ENCODE results near the gene LNPK. TPM values are rescaled to one million over a fixed set of nuclear protein-coding genes. Genes with fewer than 3 reads are reported as not detected.
"Not testable (repeated sequence)": the region's sequence is repeated elsewhere in the genome, so short reads cannot be mapped to it uniquely, and the experiment has no call there.

Gene LNPK
- polyA plus RNA-seq, 1 donor from 2014 or later: 10.4 TPM

DNA sequence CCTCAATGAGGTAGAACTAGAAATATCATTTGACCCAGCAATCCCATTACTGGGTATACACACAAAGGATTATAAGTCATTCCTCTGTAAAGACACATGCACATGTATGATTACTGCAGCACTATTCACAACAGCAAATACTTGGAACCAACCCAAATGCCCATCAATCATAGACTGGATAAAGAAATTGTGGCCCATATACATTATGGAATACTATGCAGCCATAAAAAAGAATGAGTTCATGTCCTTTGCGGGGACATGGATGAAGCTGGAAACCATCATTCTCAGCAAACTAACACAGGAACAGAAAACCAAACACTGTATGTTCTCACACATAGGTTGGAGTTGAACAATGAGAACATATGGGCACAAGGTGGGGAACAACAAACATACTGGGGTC lies 106.1 kb downstream of the LNPK start:
- H3K4me3 Mint-ChIP-seq, H3K4me1 Mint-ChIP-seq: not testable (repeated sequence)

DNA sequence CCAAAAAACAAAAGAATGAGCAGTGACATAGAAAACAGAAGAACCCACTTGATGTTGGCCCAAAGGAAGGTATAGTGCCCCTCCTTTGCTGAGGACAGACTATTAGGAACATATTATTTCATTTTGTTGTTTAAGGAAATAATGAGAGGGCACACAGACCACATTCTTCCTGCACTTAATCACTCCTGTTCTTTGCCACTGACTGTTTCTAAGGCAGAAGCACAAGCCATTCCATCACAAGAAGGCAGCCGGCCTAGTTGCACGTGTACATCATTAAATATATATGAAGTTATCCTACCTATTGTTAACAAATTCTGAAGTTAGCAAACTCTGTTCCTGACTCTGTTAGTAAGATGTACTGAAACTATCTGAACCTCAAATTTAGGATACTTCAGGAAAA lies 110.0 kb downstream of the LNPK start:
- Mint-ChIP-seq H3K27ac (no peak overlapping the region), H3K4me1 (no peaks in the 10 kb centered on the region), H3K36me3 (no peaks in the 10 kb centered on the region), H3K27me3 (no peaks in the 10 kb centered on the region), H3K9me3 (peaks cover 0 to 2% (median 0%) of the 10 kb centered on the region in 3 donors), H3K4me3 (no peak overlapping the region)

More for the DNA sequence above, 106.1 kb downstream of the LNPK start:
- not testable (repeated sequence) for H3K27me3 Mint-ChIP-seq, H3K9me3 Mint-ChIP-seq, H3K36me3 Mint-ChIP-seq
- peak overlapping the region in 1 of 3 donors; percentile 65 for H3K27ac Mint-ChIP-seq

DNA sequence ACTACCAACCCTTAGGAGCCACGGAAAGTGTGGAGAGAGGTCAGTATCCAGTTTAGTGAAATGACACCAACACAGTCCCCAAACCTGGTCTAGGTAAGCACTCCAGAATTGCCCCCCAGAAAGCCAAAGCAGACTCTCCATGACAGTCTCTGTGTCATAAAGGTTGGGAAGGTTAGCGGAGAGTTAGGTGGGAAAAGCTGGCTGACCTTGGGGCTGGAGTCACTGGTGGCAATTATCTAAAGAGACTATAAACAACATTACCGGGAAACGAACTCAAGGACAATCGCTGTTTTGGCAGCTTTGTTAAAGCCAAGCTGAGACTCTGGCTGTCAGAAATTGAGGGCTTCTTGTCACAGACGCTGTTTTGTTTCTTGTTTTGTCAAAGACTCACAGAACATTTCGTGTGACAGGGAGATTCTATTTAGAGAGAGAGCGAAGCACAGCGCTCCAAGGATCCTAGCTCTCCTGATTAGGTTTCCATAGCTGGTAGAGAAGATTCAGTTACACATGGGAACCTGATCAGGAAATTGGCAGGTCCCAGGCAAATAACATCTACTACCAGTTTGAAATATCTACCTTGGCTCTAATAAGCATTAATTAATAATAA lies 111.3 kb downstream of the LNPK start:
- Mint-ChIP-seq H3K27me3 (no peaks in the 10 kb centered on the region), H3K27ac (no peak overlapping the region)

DNA sequence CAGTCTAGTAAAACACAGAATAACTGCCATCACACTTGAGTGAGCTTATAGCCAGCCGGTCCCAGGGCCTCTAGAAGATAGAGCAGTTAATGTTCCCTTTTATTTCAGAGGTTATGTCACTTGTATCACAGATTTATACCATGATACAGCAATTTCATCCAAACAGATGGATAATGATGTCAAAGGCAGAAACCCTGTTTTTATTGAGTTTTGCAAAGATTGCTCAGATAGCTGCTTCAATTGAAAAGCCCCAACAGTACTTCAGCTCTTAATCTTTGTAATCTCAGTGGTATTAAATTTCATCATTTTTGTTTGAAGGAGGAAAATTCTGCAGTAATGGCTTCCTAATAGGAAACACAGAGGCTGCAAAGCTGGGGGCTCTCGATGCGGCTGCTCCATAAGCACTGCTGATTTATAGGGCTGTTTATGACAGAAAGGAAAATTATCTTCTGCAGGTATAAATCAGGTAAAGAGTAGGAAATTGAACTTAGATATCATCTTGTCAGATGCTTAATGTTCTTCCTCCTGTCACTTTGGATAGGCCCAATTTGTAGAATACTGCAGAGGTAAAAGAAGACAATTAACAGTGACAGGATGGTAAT lies 112.3 kb downstream of the LNPK start:
- no peak overlapping the region for H3K27ac Mint-ChIP-seq
- peaks cover 0 to 2% (median 0%) of the 10 kb centered on the region in 3 donors for H3K9me3 Mint-ChIP-seq
- no peak overlapping the region for H3K4me3 Mint-ChIP-seq
- H3K36me3 Mint-ChIP-seq: no peaks in the 10 kb centered on the region
- H3K27me3 Mint-ChIP-seq: no peaks in the 10 kb centered on the region
- H3K4me1 Mint-ChIP-seq: no peaks in the 10 kb centered on the region

More for the DNA sequence above, 111.3 kb downstream of the LNPK start:
- Mint-ChIP-seq H3K36me3 (no peaks in the 10 kb centered on the region), H3K9me3 (peaks cover 0 to 2% (median 0%) of the 10 kb centered on the region in 3 donors), H3K4me3 (no peak overlapping the region), H3K4me1 (no peaks in the 10 kb centered on the region)

DNA sequence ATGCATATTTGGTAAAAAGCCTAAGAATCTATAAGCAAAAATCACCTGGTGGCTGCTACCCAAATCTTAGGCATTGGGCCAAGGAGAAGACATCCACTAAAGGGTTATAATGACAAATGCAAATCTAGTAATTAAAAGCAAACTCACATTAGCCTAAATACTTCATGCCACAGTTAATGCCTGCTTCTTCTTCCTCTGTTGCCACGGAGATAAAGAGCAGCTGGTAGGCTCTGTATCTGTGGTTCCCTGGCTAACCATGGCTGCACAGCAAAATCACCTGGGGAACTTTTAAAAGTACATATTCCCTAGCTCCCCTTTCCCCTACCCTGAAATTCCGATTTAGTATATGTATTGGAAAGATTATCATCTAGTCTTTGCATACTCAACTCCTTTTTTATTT lies 114.3 kb downstream of the LNPK start:
- Mint-ChIP-seq H3K4me3 (no peak overlapping the region), H3K27me3 (peaks cover 2% of the 10 kb centered on the region), H3K9me3 (peaks cover 0 to 2% (median 0%) of the 10 kb centered on the region in 3 donors), H3K27ac (no peak overlapping the region), H3K4me1 (no peaks in the 10 kb centered on the region), H3K36me3 (no peaks in the 10 kb centered on the region)

DNA sequence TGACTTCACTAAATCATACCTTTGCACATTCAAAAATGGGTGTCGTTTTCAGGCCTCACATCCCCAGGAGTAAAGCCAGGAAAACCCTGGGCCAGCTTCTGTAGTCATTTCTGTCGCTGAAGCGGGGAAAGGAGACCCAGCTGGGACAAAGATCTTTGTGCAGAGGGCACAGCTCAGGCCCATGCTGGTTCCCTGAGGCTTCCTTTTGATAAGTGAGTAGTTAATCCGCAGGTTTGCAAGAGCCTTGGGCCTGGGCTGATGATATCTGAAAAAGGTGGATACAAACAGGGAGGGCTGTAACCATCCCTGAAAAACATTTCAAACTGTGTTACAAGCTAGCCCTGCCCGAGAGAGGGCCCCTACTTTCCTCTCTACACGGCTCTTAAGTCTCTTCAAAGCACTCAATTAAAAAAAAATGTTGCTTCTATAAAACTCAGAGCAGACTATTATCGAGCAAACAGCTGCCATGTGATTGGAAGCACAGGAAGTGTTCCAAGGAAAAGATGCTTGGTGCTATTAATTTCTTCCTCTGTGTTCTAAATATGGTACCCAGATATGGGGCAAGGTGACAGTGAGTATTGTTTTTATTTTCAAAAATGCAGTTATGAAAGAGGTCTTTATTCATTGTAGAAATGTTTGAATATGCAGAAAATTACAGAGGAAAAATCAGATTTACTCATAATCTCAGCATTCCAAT lies 117.2 kb downstream of the LNPK start:
- Mint-ChIP-seq H3K9me3 (no peaks in the 10 kb centered on the region), H3K36me3 (no peaks in the 10 kb centered on the region), H3K27me3 (peaks cover 2% of the 10 kb centered on the region), H3K4me3 (no peak overlapping the region), H3K27ac (no peak overlapping the region), H3K4me1 (no peaks in the 10 kb centered on the region)

DNA sequence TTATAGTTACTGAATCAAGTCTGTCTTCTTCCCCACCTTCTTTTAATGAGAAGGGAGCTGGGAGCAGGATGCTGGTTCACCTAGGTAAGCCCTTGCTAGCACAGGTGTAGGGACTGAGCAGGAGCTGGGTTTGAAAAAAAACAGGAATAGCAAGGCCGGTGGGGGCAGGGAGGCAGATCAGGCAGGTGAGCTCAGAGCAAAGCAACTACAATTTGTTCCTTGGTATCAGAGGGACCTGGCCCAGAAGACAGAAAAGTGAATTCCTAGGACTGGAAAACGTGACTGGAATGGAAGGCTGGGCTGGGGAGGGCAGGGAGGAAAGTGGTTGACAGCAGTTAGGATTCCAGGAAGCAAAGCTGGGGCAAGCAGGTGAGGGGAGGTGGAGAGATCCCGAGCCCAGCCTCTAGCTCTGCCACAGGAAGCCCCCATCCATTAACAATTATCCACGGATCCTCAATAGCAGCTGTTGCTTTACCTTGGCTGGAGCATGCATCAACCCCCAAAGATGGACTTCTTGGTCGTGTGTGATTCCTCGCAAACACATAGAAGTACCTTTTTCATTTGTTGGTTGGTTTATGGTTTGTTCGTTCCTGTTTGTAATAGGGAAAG lies 118.4 kb downstream of the LNPK start:
- Mint-ChIP-seq H3K4me3 (no peak overlapping the region), H3K4me1 (no peaks in the 10 kb centered on the region), H3K36me3 (no peaks in the 10 kb centered on the region), H3K9me3 (peaks cover 0 to 2% (median 0%) of the 10 kb centered on the region in 3 donors), H3K27ac (no peak overlapping the region), H3K27me3 (peaks cover 2% of the 10 kb centered on the region)

DNA sequence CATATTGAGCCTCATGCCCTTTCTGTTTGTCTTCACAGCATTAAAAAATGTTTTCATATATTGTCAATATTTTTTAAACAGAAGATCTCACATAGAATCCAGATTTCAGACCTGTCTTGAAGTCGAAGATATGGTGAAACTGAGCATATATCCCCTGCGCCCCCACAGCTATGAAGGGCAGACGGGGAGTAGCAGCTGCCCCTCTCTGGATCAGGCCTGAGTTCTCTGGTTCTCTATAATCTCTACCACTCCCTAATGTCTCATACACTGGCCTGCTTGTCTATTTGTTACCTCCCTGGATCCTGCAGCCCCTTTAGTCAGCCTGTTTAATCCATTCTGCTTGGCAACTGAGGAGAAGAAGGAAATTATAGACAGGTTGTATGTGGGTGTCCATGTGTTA lies 122.4 kb downstream of the LNPK start:
- Mint-ChIP-seq H3K4me1 (no peaks in the 10 kb centered on the region), H3K27ac (no peak overlapping the region), H3K9me3 (peaks cover 0 to 2% (median 0%) of the 10 kb centered on the region in 3 donors), H3K4me3 (no peak overlapping the region), H3K36me3 (no peaks in the 10 kb centered on the region), H3K27me3 (peaks cover 6% of the 10 kb centered on the region)

DNA sequence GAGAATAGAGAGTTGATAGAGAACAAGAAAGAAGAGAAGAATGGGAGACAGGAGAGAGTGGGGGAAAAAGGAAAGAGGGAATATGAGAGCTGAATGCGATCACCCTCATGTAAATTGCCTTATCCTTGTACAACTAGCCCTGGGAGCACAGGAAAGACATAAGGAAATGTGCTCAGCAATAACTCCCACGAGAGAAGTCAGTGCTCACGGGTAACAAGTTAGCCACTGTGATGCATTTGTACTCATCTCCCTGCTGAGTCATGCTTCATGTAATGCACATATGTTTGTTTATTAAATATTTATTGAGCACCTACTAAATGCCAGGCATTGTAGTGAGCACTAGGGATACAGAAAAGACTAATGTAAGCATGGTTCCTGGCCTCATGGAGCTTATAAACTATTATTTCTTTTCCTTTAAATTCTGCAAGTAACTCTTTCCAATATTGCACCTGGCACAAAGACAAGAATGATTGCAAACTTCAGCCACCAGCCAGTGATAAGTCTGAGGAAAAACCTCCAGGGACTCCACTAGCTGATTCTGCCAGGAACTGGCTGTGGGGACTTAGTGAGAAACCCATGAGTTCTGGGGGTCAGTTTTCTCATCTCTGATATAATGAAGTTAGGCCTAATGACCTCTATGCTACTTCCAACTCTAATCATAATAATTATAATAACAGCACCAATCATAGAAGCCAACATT lies 124.1 kb downstream of the LNPK start:
- Mint-ChIP-seq H3K36me3 (no peaks in the 10 kb centered on the region), H3K27ac (no peak overlapping the region), H3K9me3 (peaks cover 0 to 5% (median 0%) of the 10 kb centered on the region in 3 donors), H3K4me1 (no peaks in the 10 kb centered on the region), H3K27me3 (peaks cover 4% of the 10 kb centered on the region), H3K4me3 (no peak overlapping the region)

DNA sequence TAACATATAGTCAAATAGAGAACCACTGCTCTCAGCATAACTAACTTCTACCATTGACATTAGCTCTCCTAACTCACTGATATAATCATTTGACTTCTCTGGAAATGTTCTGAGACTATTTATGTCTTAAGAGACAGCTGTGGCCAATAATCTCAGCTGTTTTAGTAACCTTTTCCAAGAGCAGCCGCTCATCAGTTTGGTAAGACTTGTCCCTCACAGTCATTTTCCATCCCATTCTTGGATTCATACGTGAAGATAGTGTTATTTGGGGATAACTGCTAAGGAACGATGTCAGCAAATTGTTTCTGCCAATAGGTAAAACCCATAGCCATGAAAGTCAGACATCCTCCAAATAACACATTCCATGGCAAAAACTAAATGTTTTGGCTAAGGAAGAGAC lies 127.8 kb downstream of the LNPK start:
- no peak overlapping the region for H3K27ac Mint-ChIP-seq
- H3K4me3 Mint-ChIP-seq: no peak overlapping the region

More for the DNA sequence above, 127.8 kb downstream of the LNPK start:
- Mint-ChIP-seq H3K27me3 (peaks cover 8% of the 10 kb centered on the region), H3K9me3 (peaks cover 0 to 5% (median 0%) of the 10 kb centered on the region in 3 donors), H3K36me3 (no peaks in the 10 kb centered on the region), H3K4me1 (no peaks in the 10 kb centered on the region)

Other genes starting within 250 kb of the LNPK start
- not detected for gene EVX2, start 81.7 kb upstream of the LNPK start, polyA plus RNA-seq
- gene HOXD13, start 90.5 kb upstream of the LNPK start, polyA plus RNA-seq: not detected
- not detected for gene HOXD12, start 97.5 kb upstream of the LNPK start, polyA plus RNA-seq
- not detected for gene HOXD11, start 105.0 kb upstream of the LNPK start, polyA plus RNA-seq
- gene HOXD10, start 114.5 kb upstream of the LNPK start, polyA plus RNA-seq: not detected
- gene HOXD9, start 120.5 kb upstream of the LNPK start, polyA plus RNA-seq: not detected
- gene HOXD8, start 127.4 kb upstream of the LNPK start, polyA plus RNA-seq: not detected
- gene HOXD4, start 149.3 kb upstream of the LNPK start, polyA plus RNA-seq: not detected
- not detected for gene HOXD3, start 155.0 kb upstream of the LNPK start, polyA plus RNA-seq
- not detected for gene HOXD1, start 186.4 kb upstream of the LNPK start, polyA plus RNA-seq